Measurements from ENCODE around the gene BCL11A. TPM values are rescaled to one million over a fixed set of nuclear protein-coding genes. Genes with fewer than 3 reads are reported as not detected.
A peak's percentile ranks its signal among the peaks of the same experiment; 100 is the strongest.

BCL11A gene
- total RNA-seq, 1 experiment from 2014 or later = 1.3 TPM

DNA sequence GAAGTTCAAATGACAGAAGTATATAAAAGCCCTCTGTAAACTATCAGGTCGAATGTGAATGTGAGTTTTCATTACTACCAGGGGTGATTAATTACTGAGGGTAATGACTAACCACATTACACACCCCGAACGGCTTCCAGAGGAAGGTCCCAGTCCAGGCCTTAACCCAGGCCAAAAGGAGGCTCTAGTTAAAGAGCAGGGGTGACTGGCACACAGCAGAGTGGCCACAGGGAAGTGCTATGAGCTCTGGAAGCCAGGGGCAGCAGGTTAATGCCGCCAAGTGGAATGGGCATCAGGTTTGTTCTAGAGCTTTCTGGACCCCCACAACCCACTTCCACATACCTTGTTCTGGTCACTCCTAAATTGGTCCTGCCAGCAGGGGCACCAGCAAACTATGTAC is 87.7 kb downstream of the BCL11A start:
- no peak overlapping the region for H3K27ac ChIP-seq (ENCODE audit: low read depth, low read length, poor library complexity, severe bottlenecking)
- intact Hi-C loops (cut with micrococcal nuclease; ENCODE audit: unreplicated experiment) = no loop called here
- TF ChIP-seq, protein P1, sequence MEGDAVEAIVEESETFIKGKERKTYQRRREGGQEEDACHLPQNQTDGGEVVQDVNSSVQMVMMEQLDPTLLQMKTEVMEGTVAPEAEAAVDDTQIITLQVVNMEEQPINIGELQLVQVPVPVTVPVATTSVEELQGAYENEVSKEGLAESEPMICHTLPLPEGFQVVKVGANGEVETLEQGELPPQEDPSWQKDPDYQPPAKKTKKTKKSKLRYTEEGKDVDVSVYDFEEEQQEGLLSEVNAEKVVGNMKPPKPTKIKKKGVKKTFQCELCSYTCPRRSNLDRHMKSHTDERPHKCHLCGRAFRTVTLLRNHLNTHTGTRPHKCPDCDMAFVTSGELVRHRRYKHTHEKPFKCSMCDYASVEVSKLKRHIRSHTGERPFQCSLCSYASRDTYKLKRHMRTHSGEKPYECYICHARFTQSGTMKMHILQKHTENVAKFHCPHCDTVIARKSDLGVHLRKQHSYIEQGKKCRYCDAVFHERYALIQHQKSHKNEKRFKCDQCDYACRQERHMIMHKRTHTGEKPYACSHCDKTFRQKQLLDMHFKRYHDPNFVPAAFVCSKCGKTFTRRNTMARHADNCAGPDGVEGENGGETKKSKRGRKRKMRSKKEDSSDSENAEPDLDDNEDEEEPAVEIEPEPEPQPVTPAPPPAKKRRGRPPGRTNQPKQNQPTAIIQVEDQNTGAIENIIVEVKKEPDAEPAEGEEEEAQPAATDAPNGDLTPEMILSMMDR (conservative IDR thresholded peaks at IDR 0.05; ENCODE audit: low read depth, low read length) = no peak
- no peak for TF ChIP-seq EZH2 (IDR thresholded peaks at IDR 0.05; ENCODE audit: borderline replicate concordance, low read depth, low read length, poor library complexity, severe bottlenecking)
- DNase-seq (ENCODE audit: low spot score) = no peak
- CTCF ChIA-PET = no interaction called here
- H3K9me3 ChIP-seq (ENCODE audit: low read depth, low read length, poor library complexity, severe bottlenecking) = no peaks in the 10 kb centered on the region
- no TSS peak for BruUV-seq (replicated peaks)
- H3K4me1 ChIP-seq (ENCODE audit: insufficient read depth, low read length, poor library complexity, severe bottlenecking) = no peaks in the 10 kb centered on the region
- no peaks in the 10 kb centered on the region for H3K27me3 ChIP-seq (replicated peaks; ENCODE audit: insufficient read depth, low read depth, low read length, poor library complexity)
- POLR2A ChIA-PET (ENCODE audit: low non-redundant PET) = no interaction called here
- no peak overlapping the region for H3K4me3 ChIP-seq (ENCODE audit: low read depth, low read length, poor library complexity, severe bottlenecking)
- H3K36me3 ChIP-seq (ENCODE audit: insufficient read depth, low read length, poor library complexity, severe bottlenecking) = no peaks in the 10 kb centered on the region

DNA sequence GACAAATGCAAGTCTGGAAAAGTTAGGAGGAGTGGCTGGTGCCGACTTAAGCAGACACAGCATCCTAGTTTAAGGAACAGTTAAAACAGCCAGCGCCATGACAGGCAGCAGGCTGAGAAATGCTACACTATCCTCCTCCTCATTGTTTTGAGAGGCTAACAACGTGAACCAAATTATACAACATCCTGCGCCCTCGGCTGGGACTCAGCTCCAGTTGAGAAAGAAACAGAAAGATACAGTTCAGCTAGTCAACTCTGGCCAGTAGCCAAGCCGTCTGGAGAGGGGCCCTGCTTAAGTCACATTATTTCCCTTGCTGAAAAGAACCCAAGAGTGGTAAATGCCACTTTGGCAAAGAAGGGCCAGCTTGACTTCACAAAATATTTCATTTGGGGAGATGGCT is 90.2 kb downstream of the BCL11A start:
- Histone ChIP-seq H3K36me3 (ENCODE audit: insufficient read depth, low read length, poor library complexity, severe bottlenecking) (no peaks in the 10 kb centered on the region), H3K27me3 (replicated peaks; ENCODE audit: insufficient read depth, low read depth, low read length, poor library complexity) (no peaks in the 10 kb centered on the region), H3K4me1 (ENCODE audit: insufficient read depth, low read length, poor library complexity, severe bottlenecking) (no peaks in the 10 kb centered on the region), H3K9me3 (ENCODE audit: low read depth, low read length, poor library complexity, severe bottlenecking) (no peaks in the 10 kb centered on the region), H3K27ac (ENCODE audit: low read depth, low read length, poor library complexity, severe bottlenecking) (no peak overlapping the region), H3K4me3 (ENCODE audit: low read depth, low read length, poor library complexity, severe bottlenecking) (no peak overlapping the region)
- ChIA-PET CTCF (no interaction called here), POLR2A (ENCODE audit: low non-redundant PET) (no interaction called here)
- intact Hi-C loops (cut with micrococcal nuclease; ENCODE audit: unreplicated experiment) = no loop called here
- peak; percentile 11 for DNase-seq (ENCODE audit: low spot score)
- TF ChIP-seq, protein P1 (conservative IDR thresholded peaks at IDR 0.05; ENCODE audit: low read depth, low read length) = no peak
- no peak for TF ChIP-seq EZH2 (IDR thresholded peaks at IDR 0.05; ENCODE audit: borderline replicate concordance, low read depth, low read length, poor library complexity, severe bottlenecking)
- no TSS peak for BruUV-seq (replicated peaks)

DNA sequence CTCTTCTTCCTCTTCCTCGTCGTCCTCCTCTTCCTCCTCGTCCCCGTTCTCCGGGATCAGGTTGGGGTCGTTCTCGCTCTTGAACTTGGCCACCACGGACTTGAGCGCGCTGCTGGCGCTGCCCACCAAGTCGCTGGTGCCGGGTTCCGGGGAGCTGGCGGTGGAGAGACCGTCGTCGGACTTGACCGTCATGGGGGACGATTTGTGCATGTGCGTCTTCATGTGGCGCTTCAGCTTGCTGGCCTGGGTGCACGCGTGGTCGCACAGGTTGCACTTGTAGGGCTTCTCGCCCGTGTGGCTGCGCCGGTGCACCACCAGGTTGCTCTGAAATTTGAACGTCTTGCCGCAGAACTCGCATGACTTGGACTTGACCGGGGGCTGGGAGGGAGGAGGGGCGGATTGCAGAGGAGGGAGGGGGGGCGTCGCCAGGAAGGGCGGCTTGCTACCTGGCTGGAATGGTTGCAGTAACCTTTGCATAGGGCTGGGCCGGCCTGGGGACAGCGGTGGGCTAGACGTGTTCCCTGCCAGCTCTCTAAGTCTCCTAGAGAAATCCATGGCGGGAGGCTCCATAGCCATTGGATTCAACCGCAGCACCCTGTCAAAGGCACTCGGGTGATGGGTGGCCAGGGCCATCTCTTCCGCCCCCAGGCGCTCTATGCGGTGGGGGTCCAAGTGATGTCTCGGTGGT is 91.9 kb downstream of the BCL11A start:
- Histone ChIP-seq H3K4me1 (ENCODE audit: insufficient read depth, low read length, poor library complexity, severe bottlenecking) (no peaks in the 10 kb centered on the region), H3K27me3 (replicated peaks; ENCODE audit: insufficient read depth, low read depth, low read length, poor library complexity) (no peaks in the 10 kb centered on the region), H3K9me3 (ENCODE audit: low read depth, low read length, poor library complexity, severe bottlenecking) (no peaks in the 10 kb centered on the region), H3K4me3 (ENCODE audit: low read depth, low read length, poor library complexity, severe bottlenecking) (no peak overlapping the region), H3K27ac (ENCODE audit: low read depth, low read length, poor library complexity, severe bottlenecking) (no peak overlapping the region), H3K36me3 (ENCODE audit: insufficient read depth, low read length, poor library complexity, severe bottlenecking) (no peaks in the 10 kb centered on the region)
- no TSS peak for BruUV-seq (replicated peaks)
- DNase-seq (ENCODE audit: low spot score) = no peak
- intact Hi-C loops (cut with micrococcal nuclease; ENCODE audit: unreplicated experiment) = no loop called here
- POLR2A ChIA-PET (ENCODE audit: low non-redundant PET) = no interaction called here
- TF ChIP-seq, protein P1 (conservative IDR thresholded peaks at IDR 0.05; ENCODE audit: low read depth, low read length) = no peak
- no peak for TF ChIP-seq EZH2 (IDR thresholded peaks at IDR 0.05; ENCODE audit: borderline replicate concordance, low read depth, low read length, poor library complexity, severe bottlenecking)
- CTCF ChIA-PET = no interaction called here

Data from A673 (cell line).